HL-60 (cell line): Measurements from ENCODE around the gene ABLIM1.

Source experiments
- POLR2AphosphoS5 ChIP-seq: IDR thresholded peaks from 2 replicates; pipeline ENCODE4 v1.6.1; 2012; ENCODE audit warnings: low read depth
- TF ChIP-seq, protein P1 (sequence below): IDR thresholded peaks from one replicate; pipeline ENCODE4 v1.5.1; 2011; ENCODE audit warnings: low read length, control low read depth, inconsistent platforms; ENCODE audit not compliant: insufficient read depth
- TF ChIP-seq, protein P2 (sequence below): IDR thresholded peaks from 2 replicates; pipeline ENCODE4 v1.6.1; 2012; ENCODE audit warnings: low read depth; ENCODE audit not compliant: insufficient replicate concordance

DNA sequence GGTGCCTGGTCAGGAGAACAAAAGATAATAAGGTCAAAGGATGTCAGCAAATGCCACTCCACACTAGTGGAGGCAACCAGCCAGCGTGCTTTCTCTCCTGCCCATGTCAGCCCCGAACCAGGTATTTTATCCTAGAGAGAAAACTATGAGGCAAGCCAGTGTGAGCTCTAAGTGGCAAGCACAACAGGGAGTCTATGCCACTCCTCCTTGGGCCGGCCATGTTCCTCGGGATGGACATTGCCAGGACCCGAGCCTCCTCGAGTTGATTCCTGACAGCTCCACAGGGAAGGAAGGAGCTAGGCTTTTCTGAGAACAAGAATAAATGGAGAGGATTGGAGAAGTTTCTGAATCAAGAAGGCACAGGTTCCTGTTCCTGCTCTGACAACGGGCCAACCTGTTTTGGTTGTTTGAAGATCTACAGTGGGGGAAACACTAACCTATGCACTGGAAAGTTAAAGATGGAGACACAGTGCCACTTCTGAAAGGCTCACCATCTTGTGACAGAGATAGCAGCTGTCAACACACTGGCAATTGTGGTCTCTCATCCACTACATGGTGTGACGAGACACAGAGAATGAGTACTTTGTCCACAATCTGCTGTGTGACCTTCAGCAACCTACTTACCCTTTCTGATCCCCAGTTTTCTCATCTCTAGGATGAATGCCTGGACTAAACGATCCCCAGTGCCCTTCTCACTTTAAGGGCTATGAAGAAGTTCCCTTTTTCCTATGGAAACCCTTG is 28.8 kb downstream of the ABLIM1 start:
- TF ChIP-seq, protein P1, sequence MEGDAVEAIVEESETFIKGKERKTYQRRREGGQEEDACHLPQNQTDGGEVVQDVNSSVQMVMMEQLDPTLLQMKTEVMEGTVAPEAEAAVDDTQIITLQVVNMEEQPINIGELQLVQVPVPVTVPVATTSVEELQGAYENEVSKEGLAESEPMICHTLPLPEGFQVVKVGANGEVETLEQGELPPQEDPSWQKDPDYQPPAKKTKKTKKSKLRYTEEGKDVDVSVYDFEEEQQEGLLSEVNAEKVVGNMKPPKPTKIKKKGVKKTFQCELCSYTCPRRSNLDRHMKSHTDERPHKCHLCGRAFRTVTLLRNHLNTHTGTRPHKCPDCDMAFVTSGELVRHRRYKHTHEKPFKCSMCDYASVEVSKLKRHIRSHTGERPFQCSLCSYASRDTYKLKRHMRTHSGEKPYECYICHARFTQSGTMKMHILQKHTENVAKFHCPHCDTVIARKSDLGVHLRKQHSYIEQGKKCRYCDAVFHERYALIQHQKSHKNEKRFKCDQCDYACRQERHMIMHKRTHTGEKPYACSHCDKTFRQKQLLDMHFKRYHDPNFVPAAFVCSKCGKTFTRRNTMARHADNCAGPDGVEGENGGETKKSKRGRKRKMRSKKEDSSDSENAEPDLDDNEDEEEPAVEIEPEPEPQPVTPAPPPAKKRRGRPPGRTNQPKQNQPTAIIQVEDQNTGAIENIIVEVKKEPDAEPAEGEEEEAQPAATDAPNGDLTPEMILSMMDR: no peak
- no peak for TF ChIP-seq POLR2AphosphoS5
- TF ChIP-seq, protein P2, sequence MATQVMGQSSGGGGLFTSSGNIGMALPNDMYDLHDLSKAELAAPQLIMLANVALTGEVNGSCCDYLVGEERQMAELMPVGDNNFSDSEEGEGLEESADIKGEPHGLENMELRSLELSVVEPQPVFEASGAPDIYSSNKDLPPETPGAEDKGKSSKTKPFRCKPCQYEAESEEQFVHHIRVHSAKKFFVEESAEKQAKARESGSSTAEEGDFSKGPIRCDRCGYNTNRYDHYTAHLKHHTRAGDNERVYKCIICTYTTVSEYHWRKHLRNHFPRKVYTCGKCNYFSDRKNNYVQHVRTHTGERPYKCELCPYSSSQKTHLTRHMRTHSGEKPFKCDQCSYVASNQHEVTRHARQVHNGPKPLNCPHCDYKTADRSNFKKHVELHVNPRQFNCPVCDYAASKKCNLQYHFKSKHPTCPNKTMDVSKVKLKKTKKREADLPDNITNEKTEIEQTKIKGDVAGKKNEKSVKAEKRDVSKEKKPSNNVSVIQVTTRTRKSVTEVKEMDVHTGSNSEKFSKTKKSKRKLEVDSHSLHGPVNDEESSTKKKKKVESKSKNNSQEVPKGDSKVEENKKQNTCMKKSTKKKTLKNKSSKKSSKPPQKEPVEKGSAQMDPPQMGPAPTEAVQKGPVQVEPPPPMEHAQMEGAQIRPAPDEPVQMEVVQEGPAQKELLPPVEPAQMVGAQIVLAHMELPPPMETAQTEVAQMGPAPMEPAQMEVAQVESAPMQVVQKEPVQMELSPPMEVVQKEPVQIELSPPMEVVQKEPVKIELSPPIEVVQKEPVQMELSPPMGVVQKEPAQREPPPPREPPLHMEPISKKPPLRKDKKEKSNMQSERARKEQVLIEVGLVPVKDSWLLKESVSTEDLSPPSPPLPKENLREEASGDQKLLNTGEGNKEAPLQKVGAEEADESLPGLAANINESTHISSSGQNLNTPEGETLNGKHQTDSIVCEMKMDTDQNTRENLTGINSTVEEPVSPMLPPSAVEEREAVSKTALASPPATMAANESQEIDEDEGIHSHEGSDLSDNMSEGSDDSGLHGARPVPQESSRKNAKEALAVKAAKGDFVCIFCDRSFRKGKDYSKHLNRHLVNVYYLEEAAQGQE: no peak
